Glomerular visceral epithelial cell (primary cell): ENCODE data around the gene CRYZ.
"Not testable (repeated sequence)": the region's sequence is repeated elsewhere in the genome, so short reads cannot be mapped to it uniquely, and the experiment has no call there.

Source experiments
- DNase-seq: peaks from one replicate; pipeline ENCODE4 v3.0.0-alpha.2; 2016; ENCODE audit errors: extremely low spot score

CRYZ gene, protein sequence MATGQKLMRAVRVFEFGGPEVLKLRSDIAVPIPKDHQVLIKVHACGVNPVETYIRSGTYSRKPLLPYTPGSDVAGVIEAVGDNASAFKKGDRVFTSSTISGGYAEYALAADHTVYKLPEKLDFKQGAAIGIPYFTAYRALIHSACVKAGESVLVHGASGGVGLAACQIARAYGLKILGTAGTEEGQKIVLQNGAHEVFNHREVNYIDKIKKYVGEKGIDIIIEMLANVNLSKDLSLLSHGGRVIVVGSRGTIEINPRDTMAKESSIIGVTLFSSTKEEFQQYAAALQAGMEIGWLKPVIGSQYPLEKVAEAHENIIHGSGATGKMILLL

GRCh38 chr1:74732960-74733603, at the start of gene CRYZ, which contains the start of gene TYW3:
Gene CRYZ, minus strand, starts transcription at chr1:74733050. Its CDS starts 8,229 bp downstream, at chr1:74724821.
Gene TYW3, plus strand, starts transcription at chr1:74733152. Its CDS starts 93 bp downstream, at chr1:74733245.
- DNase-seq, result peak; percentile 92

DNA sequence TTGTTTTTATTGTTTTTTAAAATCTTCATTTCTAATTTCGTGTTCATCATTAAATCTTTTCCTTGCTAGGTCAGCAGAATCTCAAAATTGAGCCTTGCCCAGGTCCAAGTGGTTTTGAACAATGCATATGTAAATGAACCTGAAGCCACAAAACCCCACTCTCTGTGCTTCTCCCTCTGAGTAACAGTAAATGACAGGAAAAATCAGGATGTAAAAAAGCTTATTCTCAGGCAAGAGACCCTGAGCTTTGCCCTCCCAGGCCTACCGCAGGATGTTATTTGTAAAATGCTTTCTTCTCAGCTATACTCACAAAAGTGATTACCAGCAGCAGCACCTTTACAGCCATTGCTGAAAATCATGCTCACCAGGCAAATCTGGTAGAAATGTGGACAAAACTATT, 47.7 kb upstream of the CRYZ start:
- no peak for DNase-seq

DNA sequence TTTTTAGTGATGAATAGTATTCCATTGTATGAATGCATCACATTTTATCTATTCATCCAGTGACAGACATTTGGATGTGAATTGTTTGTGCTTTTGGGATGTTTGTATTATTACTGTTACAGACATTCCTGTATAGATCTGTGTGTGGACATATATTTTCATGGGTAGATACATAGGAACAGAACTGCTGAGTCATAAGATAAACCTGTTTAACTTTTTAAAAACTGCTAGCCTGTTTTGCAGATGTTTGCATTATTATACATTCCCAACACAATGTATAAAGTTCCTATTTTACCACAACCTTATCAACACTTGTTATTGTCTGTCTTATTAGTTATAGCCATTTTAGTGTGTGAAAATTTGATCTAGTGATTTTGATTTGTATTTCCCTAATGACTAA, 46.9 kb upstream of the CRYZ start:
- no peak for DNase-seq

DNA sequence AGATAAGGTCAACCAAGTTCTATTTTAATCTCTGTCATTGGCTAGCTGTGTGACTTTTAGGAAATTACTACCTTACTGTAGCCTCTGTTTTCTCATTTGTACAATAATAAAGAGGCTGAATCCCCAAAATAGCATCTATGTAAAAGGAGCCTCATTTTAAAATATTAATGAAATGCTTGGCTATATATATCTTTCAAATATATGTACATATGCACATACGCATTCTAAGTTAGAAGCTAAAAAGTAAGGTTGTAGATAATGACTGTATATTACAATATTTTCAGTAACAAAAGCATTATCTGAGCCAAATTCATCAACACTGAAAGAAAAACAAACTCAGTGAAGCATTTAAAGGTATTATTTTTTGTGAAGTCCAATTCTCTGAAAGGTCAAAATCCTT, 44.7 kb upstream of the CRYZ start:
- no peak for DNase-seq

GRCh38 chr1:74775735-74776134, 42.9 kb upstream of the CRYZ start:
- DNase-seq, result no peak

DNA sequence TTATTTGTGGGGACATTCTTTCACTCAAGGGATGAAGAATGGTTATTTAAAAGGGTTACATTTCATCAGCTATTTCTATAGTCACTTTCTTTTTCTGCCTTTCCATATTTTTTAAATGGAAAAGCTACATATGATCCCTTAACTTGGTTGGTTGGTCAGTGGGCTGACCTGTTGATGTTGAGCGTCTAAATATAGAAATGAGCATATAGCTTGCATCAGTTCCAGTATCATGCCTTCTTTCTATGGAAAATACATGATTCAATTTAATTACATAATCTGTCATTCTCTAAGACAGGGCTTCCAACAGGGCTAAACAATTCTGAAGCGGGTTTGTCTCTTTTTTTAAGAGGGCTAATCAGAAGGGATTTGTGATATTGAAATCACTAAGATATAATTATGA, 40.7 kb upstream of the CRYZ start:
- DNase-seq, result no peak

GRCh38 chr1:74772945-74773344, 40.1 kb upstream of the CRYZ start:
- no peak for DNase-seq

DNA sequence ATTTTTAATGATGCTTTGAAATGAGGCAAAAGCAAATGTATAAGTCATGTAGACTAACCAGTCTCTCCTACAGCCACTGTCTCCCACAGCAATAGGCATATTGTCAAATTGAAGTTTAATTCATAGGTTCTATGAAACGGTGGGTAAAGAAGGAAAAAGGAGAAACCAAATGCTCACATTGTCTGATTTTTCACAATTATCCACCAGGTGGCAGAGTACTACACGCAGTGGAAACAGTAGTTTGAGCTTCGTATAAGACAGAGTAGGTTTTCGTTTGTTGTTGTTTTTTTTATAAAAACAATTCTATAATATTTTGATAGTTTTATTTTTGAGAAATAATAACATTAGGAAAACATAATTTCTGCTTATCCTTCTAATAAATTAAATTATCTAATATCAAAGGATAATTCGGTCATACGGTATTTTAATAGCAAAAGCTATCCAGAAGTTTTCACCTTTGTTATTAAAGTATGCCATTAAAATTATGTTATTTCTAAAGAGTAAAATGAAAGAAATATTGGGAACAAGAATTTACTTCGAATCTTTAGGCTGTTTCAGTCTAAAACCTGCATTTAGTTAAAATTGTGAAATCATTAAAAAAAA, 39.2 kb upstream of the CRYZ start:
- peak; percentile 45 for DNase-seq

DNA sequence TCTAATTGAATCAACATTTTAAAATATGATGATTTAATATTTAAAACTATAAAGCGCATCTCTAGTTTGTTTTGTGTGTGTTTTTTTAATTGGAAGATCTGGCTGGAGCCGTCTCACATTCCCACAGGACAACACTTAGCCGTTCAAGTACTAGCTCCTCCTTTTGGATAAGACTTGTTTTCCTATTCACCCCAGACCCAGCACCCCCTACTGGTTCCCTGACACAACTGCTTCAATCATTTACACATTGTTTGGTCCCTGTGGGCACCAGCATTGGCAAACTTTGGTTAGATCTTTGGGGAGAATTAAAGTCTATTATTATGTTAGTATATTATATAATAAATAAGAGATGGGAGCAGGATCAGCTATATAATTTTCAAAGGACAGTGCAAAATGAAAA, 34.6 kb upstream of the CRYZ start:
- DNase-seq, result peak; percentile 8

DNA sequence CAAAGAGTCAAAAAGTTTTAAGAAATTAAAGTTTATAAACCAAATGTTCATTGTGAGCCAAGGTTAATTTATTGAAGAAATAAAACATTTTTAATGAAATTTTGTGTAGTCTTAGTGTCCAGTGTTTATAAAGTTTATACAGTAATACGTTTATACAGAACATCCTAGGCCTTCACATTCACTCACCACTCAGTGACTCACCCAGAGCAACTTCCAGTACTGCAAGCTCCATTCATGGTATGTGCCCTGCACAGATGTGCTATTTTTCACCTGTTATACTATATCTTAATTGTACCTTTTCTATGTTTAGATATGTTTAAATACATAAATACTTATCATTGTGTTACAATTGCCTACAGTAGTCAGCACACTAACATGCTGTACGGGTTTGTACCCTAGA, 33.7 kb upstream of the CRYZ start:
- no peak for DNase-seq

- no peak for DNase-seq
Observed at GRCh38 chr1:74763807-74764206, 31.0 kb upstream of the CRYZ start.

GRCh38 chr1:74756650-74757049, 23.8 kb upstream of the CRYZ start:
- not testable (repeated sequence) for DNase-seq

- no peak for DNase-seq
Observed at GRCh38 chr1:74755475-74755874, 22.6 kb upstream of the CRYZ start.

GRCh38 chr1:74753104-74753503, 20.3 kb upstream of the CRYZ start:
- DNase-seq, result no peak

- DNase-seq, result no peak
Observed at GRCh38 chr1:74748960-74749359, 16.1 kb upstream of the CRYZ start.

DNA sequence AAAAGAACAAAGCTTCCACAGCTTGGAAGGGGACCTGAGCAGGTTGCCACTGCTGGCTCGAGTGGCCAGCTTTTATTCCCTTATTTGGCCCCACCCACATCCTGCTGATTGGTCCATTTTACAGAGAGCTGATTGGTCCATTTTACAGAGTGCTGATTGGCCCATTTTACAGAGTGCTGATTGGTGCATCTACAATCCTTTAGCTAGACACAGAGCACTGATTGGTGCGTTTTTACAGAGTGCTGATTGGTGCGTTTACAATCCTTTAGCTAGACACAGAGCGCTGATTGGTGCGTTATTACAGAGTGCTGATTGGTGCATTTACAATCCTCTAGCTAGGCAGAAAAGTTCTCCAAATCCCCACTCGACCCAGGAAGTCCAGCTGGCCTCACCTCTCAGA, 12.4 kb upstream of the CRYZ start:
- DNase-seq, result not testable (repeated sequence)

- not testable (repeated sequence) for DNase-seq
Observed at GRCh38 chr1:74740307-74740980, 7.6 kb upstream of the CRYZ start.

GRCh38 chr1:74737333-74737732, 4.5 kb upstream of the CRYZ start:
- DNase-seq, result no peak

- peak; percentile 70 for DNase-seq
Observed at GRCh38 chr1:74733604-74734484, 994 bp upstream of the CRYZ start.

- not testable (repeated sequence) for DNase-seq
Observed at GRCh38 chr1:74732071-74732946, 541 bp downstream of the CRYZ start.
